Kidney tubule cell (primary cell): ENCODE measurements around the gene CAMTA1.
A peak's percentile ranks its signal among the peaks of the same experiment; 100 is the strongest.
"Not testable (repeated sequence)": the region's sequence is repeated elsewhere in the genome, so short reads cannot be mapped to it uniquely, and the experiment has no call there.

ENCODE experiments used
- DNase-seq: peaks from one replicate; pipeline ENCODE4 v3.0.0-alpha.2; 2018; ENCODE audit warnings: low spot score

Gene CAMTA1

DNA sequence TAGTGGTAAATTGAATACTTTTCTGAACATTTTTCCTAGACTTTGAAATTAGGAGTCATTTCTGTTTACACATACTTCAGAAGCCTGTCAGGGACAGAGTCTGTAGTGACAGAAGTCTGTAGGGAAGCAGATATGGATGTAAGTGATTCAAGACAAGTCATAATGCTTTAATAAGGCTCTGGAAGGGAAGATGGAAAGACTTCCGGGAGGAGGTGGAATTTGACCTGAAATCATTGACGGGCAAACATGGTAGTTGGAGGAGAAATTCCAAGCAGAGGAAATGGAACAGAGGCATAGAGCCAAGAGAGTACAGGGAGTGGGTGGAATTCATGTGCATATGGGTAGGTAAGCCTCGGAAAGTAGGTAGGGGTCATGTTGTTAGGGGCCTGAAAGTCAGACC is 22.5 kb downstream of the CAMTA1 start:
- DNase-seq: peak; percentile 61

DNA sequence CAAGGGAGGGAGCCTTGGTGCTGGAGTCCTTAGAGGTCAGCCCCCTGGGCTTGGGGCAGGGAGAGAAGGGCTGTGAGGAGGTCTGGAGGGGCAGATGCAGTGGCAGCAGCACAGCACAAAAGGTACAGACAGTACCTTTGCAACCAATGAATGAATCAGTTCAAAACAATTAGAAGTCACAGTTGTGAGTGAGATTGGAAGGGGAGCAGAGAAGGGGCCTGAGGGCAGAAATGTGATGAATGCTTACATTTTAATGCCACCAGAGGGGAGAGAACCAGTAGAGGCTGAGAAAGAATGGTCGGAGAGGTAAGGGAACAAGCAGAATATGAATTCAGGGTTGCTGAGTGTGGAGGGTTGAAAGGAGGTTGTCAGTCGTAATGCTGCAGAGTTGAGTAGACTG is 24.2 kb downstream of the CAMTA1 start:
- no peak for DNase-seq

DNA sequence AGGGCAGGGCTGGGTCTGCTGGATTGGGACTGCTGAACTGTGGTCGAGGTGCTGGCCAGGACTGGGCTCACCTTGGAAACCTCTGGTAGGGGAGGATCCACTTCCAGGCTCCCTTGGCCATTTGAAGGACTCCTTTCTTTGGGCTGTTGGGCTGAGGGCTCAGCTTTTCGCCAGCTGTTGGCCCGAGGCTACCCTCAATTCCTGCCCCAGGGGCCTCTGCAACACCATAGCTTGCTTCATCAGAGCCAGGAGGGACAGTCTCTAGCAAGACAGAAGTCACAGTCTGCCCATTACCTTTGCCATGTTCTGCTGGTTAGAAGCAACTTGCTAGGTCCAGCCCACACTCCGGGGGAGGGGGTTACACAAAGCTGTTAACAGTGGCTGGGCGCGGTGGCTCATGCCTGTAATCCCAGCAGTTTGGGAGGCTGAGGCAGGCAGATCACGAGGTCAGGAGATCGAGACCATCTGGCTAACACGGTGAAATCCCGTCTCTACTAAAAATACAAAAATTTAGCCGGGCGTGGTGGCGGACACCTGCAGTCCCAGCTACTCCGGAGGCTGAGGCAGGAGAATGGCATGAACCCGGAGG is 25.0 kb downstream of the CAMTA1 start:
- DNase-seq: not testable (repeated sequence)

- DNase-seq: no peak
These were observed 26.3 kb downstream of the CAMTA1 start for GRCh38 chr1:6811583-6811982.

DNA sequence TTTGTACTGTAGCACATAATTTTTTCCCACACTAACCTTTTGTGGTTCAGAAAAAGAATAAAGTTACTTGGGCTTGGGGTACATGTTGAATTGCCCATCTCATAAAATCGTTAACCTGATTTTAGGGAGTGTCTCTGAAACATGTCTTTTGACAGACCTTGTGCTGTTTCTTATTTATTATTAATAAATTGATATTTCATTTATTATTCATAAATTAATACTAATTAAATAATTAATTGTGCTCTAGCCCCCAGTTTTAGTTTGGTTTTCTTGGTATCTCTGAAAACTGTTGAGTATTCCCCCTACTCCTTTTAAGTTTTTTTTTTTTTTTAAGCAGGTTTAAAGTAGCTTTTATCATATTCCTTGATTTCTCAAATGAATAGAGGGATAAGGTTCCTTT is 27.9 kb downstream of the CAMTA1 start:
- DNase-seq: no peak

DNA sequence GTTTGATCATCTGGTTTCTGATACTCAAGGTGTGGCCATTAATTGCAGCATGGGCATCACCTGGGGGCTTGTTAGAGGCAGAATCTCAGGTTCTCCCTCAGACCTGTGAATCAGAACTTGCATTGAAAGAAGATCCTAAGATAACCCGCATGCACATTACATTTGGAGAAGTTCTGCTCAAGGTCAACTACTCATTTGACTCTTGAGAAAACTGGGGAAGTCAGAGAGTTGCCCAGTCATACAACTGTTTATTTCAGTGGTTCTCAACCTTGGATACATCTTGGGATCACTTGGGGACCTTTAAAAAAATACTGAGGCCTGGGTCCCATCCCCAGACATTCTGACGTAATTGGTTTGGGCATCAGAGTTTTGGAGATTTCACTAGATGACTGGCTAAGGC is 30.5 kb downstream of the CAMTA1 start:
- no peak for DNase-seq

GRCh38 chr1:6819246-6820040 is 34.2 kb downstream of the CAMTA1 start:
- peak; percentile 66 for DNase-seq

DNA sequence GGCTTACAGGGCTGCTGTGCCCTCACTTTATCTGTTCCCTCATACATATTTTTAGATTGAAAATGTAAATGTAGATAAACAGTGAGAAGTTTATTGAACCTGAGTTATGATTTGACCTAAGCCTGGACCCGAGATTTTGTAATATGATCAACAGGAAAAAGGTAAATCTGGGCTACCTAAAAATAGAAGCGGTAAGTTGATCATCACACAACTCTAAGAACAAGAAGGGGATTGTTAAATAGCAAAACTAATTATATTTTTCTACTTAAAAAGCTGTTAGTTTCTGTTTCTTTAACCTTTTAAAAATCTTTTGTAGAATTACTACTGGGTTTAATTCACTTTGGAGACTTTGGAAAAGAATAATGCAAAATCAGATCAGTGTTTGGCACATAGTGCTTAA is 35.6 kb downstream of the CAMTA1 start:
- DNase-seq: no peak

DNA sequence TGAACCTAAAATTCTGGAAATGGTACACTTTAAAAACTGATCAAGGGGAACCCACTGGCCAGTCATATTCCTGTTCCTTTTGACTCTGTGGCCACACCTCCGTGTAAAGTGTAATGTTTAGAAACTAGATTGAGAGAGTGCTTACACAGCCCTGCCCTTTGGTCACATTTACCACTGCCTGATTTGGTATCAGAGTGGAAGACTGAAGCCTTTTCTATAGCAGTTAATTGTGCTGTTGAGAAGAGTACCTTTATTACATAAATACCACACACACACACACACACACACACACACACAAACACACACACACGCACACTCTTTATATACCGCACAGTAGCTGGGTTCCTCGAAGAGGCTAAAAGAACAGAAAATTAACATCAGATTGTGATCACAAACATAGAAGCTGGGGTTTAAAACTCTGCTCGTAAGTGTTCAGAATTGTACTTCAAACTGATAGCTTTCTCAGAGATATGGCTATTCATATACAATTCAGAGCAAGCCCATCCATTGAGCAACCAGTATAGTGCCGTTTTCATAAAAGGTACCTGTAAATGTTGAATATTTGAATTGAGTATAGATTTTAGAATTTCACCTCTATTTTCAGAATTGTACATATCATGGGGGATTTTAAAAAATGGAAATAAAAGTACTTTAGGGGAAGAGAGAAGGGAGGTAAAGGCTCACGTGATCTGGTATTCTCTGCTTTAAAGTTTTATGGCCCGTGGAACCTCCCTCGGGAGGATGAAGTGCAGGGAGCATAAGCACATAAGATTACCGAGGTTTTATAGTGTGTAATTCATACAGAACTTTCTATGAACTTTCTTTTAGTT is 37.5 kb downstream of the CAMTA1 start:
- peak; percentile 28 for DNase-seq

- no peak for DNase-seq
These were observed 38.5 kb downstream of the CAMTA1 start for GRCh38 chr1:6823793-6824192.

GRCh38 chr1:6824665-6825368 is 39.6 kb downstream of the CAMTA1 start:
- peak; percentile 21 for DNase-seq

DNA sequence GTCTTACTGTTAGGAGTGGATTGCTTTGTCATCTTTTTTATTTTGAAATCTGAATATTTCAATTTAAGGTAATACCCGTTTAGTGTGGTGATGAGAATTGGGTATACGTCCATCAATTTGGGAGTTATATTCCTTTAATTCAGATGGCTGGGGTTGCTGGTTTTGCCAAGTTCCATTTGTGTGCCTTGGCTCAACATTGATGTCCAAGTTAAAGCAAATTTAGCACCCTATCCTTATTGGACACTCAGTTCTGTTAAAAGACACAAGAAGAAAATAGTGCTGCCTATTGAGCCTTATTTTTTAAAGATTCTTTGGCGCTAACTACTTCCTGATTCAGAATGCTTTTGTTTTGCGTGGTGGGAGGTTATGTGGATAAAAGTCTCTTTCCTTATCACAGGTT is 40.6 kb downstream of the CAMTA1 start:
- DNase-seq: no peak

DNA sequence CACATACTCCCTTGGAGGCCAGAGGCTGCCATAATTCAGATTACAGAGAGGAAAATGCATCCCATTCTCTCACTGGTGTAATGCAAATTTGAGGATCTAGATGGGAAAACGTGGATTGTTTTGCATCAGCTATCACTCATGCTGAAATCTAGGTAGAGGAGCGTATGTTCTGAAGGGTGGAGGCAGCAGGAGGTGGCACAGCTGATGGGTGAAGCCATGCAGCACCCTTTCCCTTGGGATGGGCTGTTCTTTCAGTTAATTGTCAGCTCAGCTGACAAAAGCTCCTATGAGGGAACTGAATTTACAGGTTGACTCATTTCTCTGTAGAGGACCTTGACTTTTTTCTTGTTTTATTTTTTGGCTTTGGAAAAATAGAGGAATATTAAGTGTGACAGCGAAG is 41.8 kb downstream of the CAMTA1 start:
- no peak for DNase-seq

- DNase-seq: no peak
These were observed 42.4 kb downstream of the CAMTA1 start for GRCh38 chr1:6827630-6828165.

DNA sequence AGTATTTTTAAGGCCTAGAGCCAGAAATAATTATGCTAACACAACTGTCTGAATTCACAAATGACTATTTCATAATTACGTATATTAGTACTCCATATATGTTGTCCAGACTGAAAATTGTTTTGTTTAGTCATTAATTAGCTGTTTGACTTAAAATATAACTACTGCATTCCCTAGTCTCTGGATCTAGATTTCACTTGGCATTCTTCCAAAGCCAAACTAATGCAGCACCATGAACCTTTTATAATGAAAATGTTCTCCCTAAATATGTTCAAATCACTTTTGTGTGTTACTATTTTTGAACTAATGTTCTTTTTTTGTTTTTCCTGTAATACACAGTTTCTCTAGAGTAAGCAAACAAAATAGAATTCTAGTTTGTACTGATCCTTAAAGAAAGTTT is 46.1 kb downstream of the CAMTA1 start:
- no peak for DNase-seq

DNA sequence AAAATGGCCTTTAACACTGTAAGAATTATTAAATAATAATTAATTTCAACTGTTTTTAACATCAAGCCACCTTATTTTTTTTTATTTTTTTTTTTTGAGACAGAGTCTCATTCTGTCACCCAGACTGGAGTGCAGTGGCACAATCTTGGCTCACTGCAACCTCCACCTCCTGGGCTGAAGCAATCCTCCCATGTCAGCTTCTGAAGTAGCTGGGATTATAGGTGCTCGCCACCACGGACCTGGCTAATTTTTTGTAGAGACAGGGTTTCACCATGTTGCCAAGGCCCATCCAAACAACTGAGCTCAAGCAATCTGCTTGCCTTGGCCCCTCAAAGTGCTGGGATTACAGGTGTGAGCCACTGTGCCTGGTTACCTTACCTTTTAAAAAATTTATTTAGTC is 46.8 kb downstream of the CAMTA1 start:
- DNase-seq: not testable (repeated sequence)

GRCh38 chr1:6832531-6833188 is 47.4 kb downstream of the CAMTA1 start:
- DNase-seq: no peak

DNA sequence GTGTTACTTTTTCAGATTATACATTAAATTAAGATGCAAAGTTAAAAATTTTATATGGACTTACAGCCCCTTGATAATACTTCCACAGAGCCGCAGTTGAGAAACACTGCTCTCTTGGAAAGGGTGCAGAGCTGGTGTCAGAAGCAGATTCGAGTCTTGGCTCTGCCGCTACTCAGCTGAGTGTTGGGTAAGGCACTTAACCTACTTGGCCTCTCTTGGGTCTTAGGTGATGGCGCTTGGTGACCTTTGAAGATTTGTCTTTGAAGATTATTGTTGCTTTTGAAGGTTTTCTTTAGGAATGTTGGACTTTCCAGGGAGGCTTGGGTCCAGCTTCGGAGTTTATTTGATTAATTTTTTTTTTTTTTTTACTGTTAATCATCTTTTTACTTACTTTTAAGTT is 48.5 kb downstream of the CAMTA1 start:
- no peak for DNase-seq

DNA sequence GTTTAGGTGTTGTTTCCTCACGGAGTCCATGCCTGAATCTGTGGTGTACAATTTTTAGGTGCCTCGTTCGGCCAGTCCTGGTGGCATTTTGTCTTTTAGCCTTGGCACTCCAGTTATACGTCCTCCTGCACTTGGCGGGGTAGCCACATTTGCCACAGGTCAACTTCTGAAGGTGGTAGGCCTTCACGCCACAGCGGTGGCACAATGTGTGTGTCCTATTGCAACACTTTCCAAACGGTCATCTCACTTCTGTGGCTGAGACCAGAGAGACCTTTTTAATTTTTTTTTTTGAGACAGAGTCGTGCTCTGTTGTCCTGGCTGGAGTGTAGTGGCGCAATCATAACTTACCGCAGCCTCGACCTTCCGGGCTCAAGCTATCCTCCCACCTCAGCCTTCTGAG is 49.1 kb downstream of the CAMTA1 start:
- DNase-seq: no peak

DNA sequence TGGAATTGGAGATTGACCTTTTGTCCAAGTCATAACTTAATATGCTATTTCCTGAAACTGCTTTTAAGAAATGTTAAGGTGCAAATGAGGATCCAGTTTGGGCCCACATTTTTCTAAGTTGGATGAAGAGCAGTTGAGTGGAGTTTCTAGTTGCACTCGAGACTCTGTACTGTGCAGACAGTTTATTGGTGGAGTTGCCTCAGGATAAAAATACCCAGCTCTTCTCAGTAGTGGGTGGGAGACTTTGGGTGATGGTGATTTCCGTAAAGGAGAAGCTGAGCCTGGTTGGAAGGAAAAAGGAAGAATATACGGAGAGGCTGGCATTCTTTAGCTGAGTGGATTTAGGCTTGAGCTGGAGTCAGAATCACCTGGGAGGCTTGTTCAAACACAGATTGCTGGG is 49.9 kb downstream of the CAMTA1 start:
- no peak for DNase-seq

- DNase-seq: no peak
These were observed 57.0 kb downstream of the CAMTA1 start for GRCh38 chr1:6842301-6842700.

DNA sequence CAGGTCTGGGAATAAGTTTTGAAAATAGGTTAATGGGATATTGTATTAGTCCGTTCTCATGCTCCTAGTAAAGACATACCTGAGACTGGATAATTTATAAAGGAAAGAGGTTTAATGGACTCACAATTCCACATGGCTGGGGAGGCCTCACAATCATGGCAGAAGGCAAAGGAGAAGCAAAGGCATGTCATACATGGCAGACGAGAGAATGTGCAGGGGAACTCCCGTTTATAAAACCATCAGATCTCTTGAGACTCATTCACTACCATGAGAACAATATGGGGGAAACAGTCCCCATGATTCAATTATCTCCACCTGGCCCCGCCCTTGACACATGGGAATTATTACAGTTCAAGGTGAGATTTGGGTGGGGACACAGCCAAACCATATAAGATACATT is 60.5 kb downstream of the CAMTA1 start:
- not testable (repeated sequence) for DNase-seq
